NB4 (cell line): ENCODE measurements around the gene CPZ.

ENCODE experiments used
- MYC ChIP-seq: IDR thresholded peaks from 2 replicates; pipeline ENCODE4 v1.6.1; 2011; ENCODE audit warnings: low read depth, low read length
- POLR2A ChIP-seq: IDR thresholded peaks from 2 replicates; pipeline ENCODE4 v1.6.1; 2011; ENCODE audit warnings: mild to moderate bottlenecking; ENCODE audit not compliant: insufficient read length; ENCODE audit errors: extremely low read depth
- TF ChIP-seq, protein P1 (sequence below): IDR thresholded peaks from one replicate; pipeline ENCODE4 v1.5.1; 2012; ENCODE audit warnings: low read depth, low read length
- TF ChIP-seq, protein P2 (sequence below): IDR thresholded peaks from 2 replicates; pipeline ENCODE4 v1.6.1; 2011; ENCODE audit warnings: low read depth, low read length

DNA sequence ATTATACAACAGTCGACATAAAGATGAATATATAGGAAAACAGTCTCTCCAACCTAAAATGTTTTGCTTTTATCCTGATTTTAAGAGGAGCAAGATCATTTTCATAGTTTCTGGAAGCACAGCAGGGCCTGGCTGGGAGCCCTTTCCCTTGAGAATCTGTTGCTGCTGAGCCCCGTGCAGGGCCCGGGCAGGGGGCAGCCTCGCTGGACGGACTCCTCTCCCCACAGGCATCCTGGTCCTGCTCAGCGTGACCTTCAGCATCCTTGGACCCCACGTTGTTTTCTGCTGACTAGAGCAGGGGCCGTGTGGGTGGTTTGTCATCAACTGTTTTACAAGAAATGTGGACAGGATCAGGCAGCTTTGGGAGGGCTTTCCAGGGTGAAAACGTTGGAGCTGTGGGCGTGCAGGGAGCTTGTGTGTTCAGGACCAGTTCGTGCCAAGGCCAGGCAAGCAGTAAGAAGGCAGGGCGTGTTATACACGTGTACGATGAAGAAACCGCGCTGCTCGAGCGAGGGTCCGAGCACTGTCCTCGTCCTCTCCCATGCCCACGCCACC is 25.0 kb downstream of the CPZ start:
- TF ChIP-seq MYC = no peak
- TF ChIP-seq, protein P1, sequence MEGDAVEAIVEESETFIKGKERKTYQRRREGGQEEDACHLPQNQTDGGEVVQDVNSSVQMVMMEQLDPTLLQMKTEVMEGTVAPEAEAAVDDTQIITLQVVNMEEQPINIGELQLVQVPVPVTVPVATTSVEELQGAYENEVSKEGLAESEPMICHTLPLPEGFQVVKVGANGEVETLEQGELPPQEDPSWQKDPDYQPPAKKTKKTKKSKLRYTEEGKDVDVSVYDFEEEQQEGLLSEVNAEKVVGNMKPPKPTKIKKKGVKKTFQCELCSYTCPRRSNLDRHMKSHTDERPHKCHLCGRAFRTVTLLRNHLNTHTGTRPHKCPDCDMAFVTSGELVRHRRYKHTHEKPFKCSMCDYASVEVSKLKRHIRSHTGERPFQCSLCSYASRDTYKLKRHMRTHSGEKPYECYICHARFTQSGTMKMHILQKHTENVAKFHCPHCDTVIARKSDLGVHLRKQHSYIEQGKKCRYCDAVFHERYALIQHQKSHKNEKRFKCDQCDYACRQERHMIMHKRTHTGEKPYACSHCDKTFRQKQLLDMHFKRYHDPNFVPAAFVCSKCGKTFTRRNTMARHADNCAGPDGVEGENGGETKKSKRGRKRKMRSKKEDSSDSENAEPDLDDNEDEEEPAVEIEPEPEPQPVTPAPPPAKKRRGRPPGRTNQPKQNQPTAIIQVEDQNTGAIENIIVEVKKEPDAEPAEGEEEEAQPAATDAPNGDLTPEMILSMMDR = no peak
- no peak for TF ChIP-seq POLR2A
- TF ChIP-seq, protein P2, sequence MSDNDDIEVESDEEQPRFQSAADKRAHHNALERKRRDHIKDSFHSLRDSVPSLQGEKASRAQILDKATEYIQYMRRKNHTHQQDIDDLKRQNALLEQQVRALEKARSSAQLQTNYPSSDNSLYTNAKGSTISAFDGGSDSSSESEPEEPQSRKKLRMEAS = no peak
